ENCODE data around the gene MPV17L.
"Not testable (repeated sequence)": the region's sequence is repeated elsewhere in the genome, so short reads cannot be mapped to it uniquely, and the experiment has no call there.

Gene MPV17L

GRCh38 chr16:15395631-15396508 lies at the start of gene MPV17L:
Gene MPV17L, plus strand, starts transcription at chr16:15395754. Its CDS starts 144 bp downstream, at chr16:15395898.
- peak; percentile 59 for DNase-seq
- H3K4me3 Mint-ChIP-seq = peak within 1 kb of the TSS; percentile 81

GRCh38 chr16:15348721-15349120 lies 46.8 kb upstream of the MPV17L start:
- H3K27me3 Mint-ChIP-seq (ENCODE audit: low read depth, poor library complexity); H3K36me3 Mint-ChIP-seq (ENCODE audit: low read depth); H3K4me1 Mint-ChIP-seq; H3K9me3 Mint-ChIP-seq; DNase-seq; H3K27ac Mint-ChIP-seq; H3K4me3 Mint-ChIP-seq: not testable (repeated sequence)

More at GRCh38 chr16:15395631-15396508, at the start of gene MPV17L:
- not testable (repeated sequence) for H3K36me3 Mint-ChIP-seq (ENCODE audit: low read depth); H3K27ac Mint-ChIP-seq; H3K9me3 Mint-ChIP-seq
- H3K4me1 Mint-ChIP-seq = peaks cover 30% of the 10 kb centered on the region
- H3K27me3 Mint-ChIP-seq (ENCODE audit: low read depth, poor library complexity) = peaks cover 41% of the 10 kb centered on the region

- not testable (repeated sequence) for H3K9me3 Mint-ChIP-seq; H3K27me3 Mint-ChIP-seq (ENCODE audit: low read depth, poor library complexity); H3K4me3 Mint-ChIP-seq; H3K4me1 Mint-ChIP-seq; DNase-seq; H3K36me3 Mint-ChIP-seq (ENCODE audit: low read depth); H3K27ac Mint-ChIP-seq
Observed at GRCh38 chr16:15351251-15351650, 44.3 kb upstream of the MPV17L start.

- H3K4me1 Mint-ChIP-seq, H3K27ac Mint-ChIP-seq: not testable (repeated sequence)
Observed at GRCh38 chr16:15351745-15352144, 43.8 kb upstream of the MPV17L start.

GRCh38 chr16:15352852-15353251 lies 42.7 kb upstream of the MPV17L start:
- H3K4me1 Mint-ChIP-seq; H3K27ac Mint-ChIP-seq; H3K36me3 Mint-ChIP-seq (ENCODE audit: low read depth); DNase-seq; H3K27me3 Mint-ChIP-seq (ENCODE audit: low read depth, poor library complexity); H3K9me3 Mint-ChIP-seq; H3K4me3 Mint-ChIP-seq: not testable (repeated sequence)

More at GRCh38 chr16:15351745-15352144, 43.8 kb upstream of the MPV17L start:
- H3K4me3 Mint-ChIP-seq; H3K9me3 Mint-ChIP-seq; DNase-seq; H3K27me3 Mint-ChIP-seq (ENCODE audit: low read depth, poor library complexity); H3K36me3 Mint-ChIP-seq (ENCODE audit: low read depth): not testable (repeated sequence)

- not testable (repeated sequence) for H3K36me3 Mint-ChIP-seq (ENCODE audit: low read depth); H3K27me3 Mint-ChIP-seq (ENCODE audit: low read depth, poor library complexity); DNase-seq; H3K4me3 Mint-ChIP-seq; H3K9me3 Mint-ChIP-seq; H3K27ac Mint-ChIP-seq; H3K4me1 Mint-ChIP-seq
Observed at GRCh38 chr16:15354846-15355245, 40.7 kb upstream of the MPV17L start.

- not testable (repeated sequence) for H3K27me3 Mint-ChIP-seq (ENCODE audit: low read depth, poor library complexity); H3K4me1 Mint-ChIP-seq
Observed at GRCh38 chr16:15357495-15357894, 38.1 kb upstream of the MPV17L start.

GRCh38 chr16:15378194-15378593 lies 17.4 kb upstream of the MPV17L start, which contains the start of gene NPIPA5:
Gene NPIPA5, minus strand, starts transcription at chr16:15378294. Its CDS starts 0 bp downstream, at chr16:15378294.
- not testable (repeated sequence) for H3K27me3 Mint-ChIP-seq (ENCODE audit: low read depth, poor library complexity); H3K4me3 Mint-ChIP-seq

More at GRCh38 chr16:15357495-15357894, 38.1 kb upstream of the MPV17L start:
- not testable (repeated sequence) for H3K36me3 Mint-ChIP-seq (ENCODE audit: low read depth); H3K27ac Mint-ChIP-seq; H3K9me3 Mint-ChIP-seq; DNase-seq; H3K4me3 Mint-ChIP-seq

GRCh38 chr16:15382810-15383209 lies 12.7 kb upstream of the MPV17L start:
- H3K4me1 Mint-ChIP-seq; H3K27me3 Mint-ChIP-seq (ENCODE audit: low read depth, poor library complexity); H3K4me3 Mint-ChIP-seq; H3K36me3 Mint-ChIP-seq (ENCODE audit: low read depth); DNase-seq; H3K27ac Mint-ChIP-seq; H3K9me3 Mint-ChIP-seq: not testable (repeated sequence)

More at GRCh38 chr16:15378194-15378593, 17.4 kb upstream of the MPV17L start, which contains the start of gene NPIPA5:
- not testable (repeated sequence) for H3K36me3 Mint-ChIP-seq (ENCODE audit: low read depth); H3K27ac Mint-ChIP-seq; H3K4me1 Mint-ChIP-seq; H3K9me3 Mint-ChIP-seq; DNase-seq

GRCh38 chr16:15388060-15388459 lies 7.5 kb upstream of the MPV17L start:
- DNase-seq, H3K27ac Mint-ChIP-seq: not testable (repeated sequence)

GRCh38 chr16:15389916-15390315 lies 5.6 kb upstream of the MPV17L start:
- not testable (repeated sequence) for H3K27ac Mint-ChIP-seq; H3K9me3 Mint-ChIP-seq; H3K4me1 Mint-ChIP-seq; H3K4me3 Mint-ChIP-seq; H3K36me3 Mint-ChIP-seq (ENCODE audit: low read depth); DNase-seq
- peaks cover 27% of the 10 kb centered on the region for H3K27me3 Mint-ChIP-seq (ENCODE audit: low read depth, poor library complexity)

More at GRCh38 chr16:15388060-15388459, 7.5 kb upstream of the MPV17L start:
- not testable (repeated sequence) for H3K36me3 Mint-ChIP-seq (ENCODE audit: low read depth); H3K4me1 Mint-ChIP-seq; H3K4me3 Mint-ChIP-seq; H3K9me3 Mint-ChIP-seq
- peaks cover 15% of the 10 kb centered on the region for H3K27me3 Mint-ChIP-seq (ENCODE audit: low read depth, poor library complexity)

- H3K9me3 Mint-ChIP-seq = peaks cover 10% of the 10 kb centered on the region
- not testable (repeated sequence) for H3K27ac Mint-ChIP-seq; DNase-seq; H3K4me3 Mint-ChIP-seq; H3K36me3 Mint-ChIP-seq (ENCODE audit: low read depth)
- H3K4me1 Mint-ChIP-seq = peaks cover 18% of the 10 kb centered on the region
- H3K27me3 Mint-ChIP-seq (ENCODE audit: low read depth, poor library complexity) = peaks cover 42% of the 10 kb centered on the region
Observed at GRCh38 chr16:15393025-15393424, 2.5 kb upstream of the MPV17L start.

GRCh38 chr16:15396509-15396829 lies 915 bp downstream of the MPV17L start:
- not testable (repeated sequence) for DNase-seq; H3K27ac Mint-ChIP-seq; H3K36me3 Mint-ChIP-seq (ENCODE audit: low read depth); H3K9me3 Mint-ChIP-seq
- Mint-ChIP-seq H3K4me3 (peak overlapping the region; percentile 81), H3K4me1 (peaks cover 30% of the 10 kb centered on the region), H3K27me3 (ENCODE audit: low read depth, poor library complexity) (peaks cover 41% of the 10 kb centered on the region)

All from nephron progenitor cell (in vitro differentiated cells).